HEK293T (cell line): ENCODE data around the gene TTC9B.

ENCODE experiments used
- ARNT ChIP-seq: fragments of 450-650 bp; IDR thresholded peaks from 2 replicates; pipeline ENCODE4 v1.6.1; 2017; ENCODE audit warnings: mild to moderate bottlenecking
- BHLHE40 ChIP-seq: fragments of 450-650 bp; IDR thresholded peaks from 2 replicates; pipeline ENCODE4 v1.6.1; 2016; ENCODE audit warnings: mild to moderate bottlenecking, moderate library complexity, borderline replicate concordance
- ELF4 ChIP-seq: fragments of 450-650 bp; IDR thresholded peaks from 2 replicates; pipeline ENCODE4 v1.6.1; 2017; ENCODE audit warnings: antibody characterized with exemption
- FOXK2 ChIP-seq: fragments of 450-650 bp; IDR thresholded peaks from 2 replicates; pipeline ENCODE4 v1.6.1; 2016; ENCODE audit warnings: mild to moderate bottlenecking
- FOXM1 ChIP-seq: fragments of 450-650 bp; IDR thresholded peaks from 2 replicates; pipeline ENCODE4 v1.6.1; 2017; ENCODE audit warnings: mild to moderate bottlenecking, borderline replicate concordance
- L3MBTL2 ChIP-seq: fragments of 450-650 bp; conservative IDR thresholded peaks from 2 replicates; pipeline ENCODE4 v1.6.1; 2016; ENCODE audit warnings: mild to moderate bottlenecking
- NFRKB ChIP-seq: fragments of 450-650 bp; IDR thresholded peaks from 2 replicates; pipeline ENCODE4 v1.6.1; 2016; ENCODE audit warnings: mild to moderate bottlenecking, moderate library complexity
- PKNOX1 ChIP-seq: fragments of 450-650 bp; IDR thresholded peaks from 2 replicates; pipeline ENCODE4 v1.6.1; 2016
- SP1 ChIP-seq: fragments of 450-650 bp; IDR thresholded peaks from 2 replicates; pipeline ENCODE4 v1.6.1; 2017
- SUZ12 ChIP-seq: fragments of 450-650 bp; IDR thresholded peaks from 2 replicates; pipeline ENCODE4 v1.6.1; 2016; ENCODE audit warnings: mild to moderate bottlenecking
- TARDBP ChIP-seq: fragments of 450-650 bp; IDR thresholded peaks from 2 replicates; pipeline ENCODE4 v1.6.1; 2016

DNA sequence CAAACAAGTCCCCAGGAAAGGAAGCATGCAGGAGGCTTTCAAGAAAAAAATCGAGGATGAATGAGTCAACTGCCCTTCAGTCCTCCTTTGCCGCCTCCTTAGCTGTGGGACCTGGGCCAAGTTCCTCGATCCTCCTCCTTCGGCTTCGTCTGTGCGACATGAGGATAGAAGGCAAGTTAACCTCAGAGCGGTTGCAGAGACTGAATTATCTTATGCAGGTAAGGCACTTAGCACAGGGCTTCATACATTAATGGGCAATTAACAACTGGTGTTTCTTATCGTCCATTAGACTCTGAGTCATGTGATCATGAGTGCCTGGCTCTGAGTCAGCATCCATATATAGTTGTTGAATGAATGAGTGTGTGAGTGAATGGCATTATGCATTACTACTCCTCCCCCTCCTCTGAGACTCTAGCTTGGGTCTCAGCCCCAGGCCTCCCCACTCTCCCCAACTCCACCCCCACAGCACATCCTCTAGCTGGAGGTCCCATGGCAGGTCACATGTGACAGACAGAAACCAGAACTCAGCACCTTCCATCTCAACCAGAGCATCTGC lies 1.6 kb upstream of the TTC9B start:
- TF ChIP-seq PKNOX1 (no peak), NFRKB (no peak), FOXK2 (no peak), BHLHE40 (no peak), ARNT (no peak), TARDBP (no peak), SUZ12 (no peak), L3MBTL2 (no peak), SP1 (no peak), FOXM1 (no peak), ELF4 (no peak)
